Activated naive CD4-positive, alpha-beta T cell treated with anti-CD3 and anti-CD28 coated beads, Interleukin-2, amount 50 U/mL, for 24 hours (primary cell): ENCODE results near the gene PTPRU.

Experiments
- H3K27ac Mint-ChIP-seq: one replicate; pipeline ENCODE4 v1.8.0; 2021; ENCODE audit warnings: mild to moderate bottlenecking, mixed read lengths
- H3K27me3 Mint-ChIP-seq: one replicate; pipeline ENCODE4 v1.8.0; 2021; ENCODE audit warnings: mixed read lengths
- H3K36me3 Mint-ChIP-seq: one replicate; pipeline ENCODE4 v1.8.0; 2021; ENCODE audit warnings: mixed read lengths
- H3K4me1 Mint-ChIP-seq: one replicate; pipeline ENCODE4 v1.8.0; 2021; ENCODE audit warnings: mixed read lengths
- H3K4me3 Mint-ChIP-seq: one replicate; pipeline ENCODE4 v1.8.0; 2021; ENCODE audit warnings: mild to moderate bottlenecking, mixed read lengths
- H3K9me3 Mint-ChIP-seq: one replicate; pipeline ENCODE4 v1.8.0; 2021; ENCODE audit warnings: mixed read lengths

Gene PTPRU

DNA sequence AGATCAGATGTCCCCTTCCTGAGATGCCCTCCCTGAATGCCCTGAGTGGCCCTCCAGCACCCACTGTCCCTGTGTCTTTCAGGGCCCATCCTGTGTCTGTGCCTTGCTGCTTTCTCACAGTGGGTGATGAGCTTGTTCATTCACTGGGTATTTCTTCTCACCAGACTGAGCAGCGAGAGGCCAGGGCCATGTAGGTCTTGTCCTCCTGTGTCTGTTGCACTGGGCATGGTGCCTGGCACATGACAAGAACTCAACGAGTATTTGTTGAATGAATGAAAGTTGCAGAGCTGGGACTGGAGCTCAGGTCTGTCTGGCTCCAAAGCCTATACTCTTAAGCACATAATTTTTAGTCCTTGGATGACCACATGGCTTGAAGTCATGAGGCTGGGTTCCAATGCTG is 93.8 kb downstream of the PTPRU start:
- Mint-ChIP-seq H3K4me1 (no peaks in the 10 kb centered on the region), H3K36me3 (no peaks in the 10 kb centered on the region), H3K9me3 (no peaks in the 10 kb centered on the region), H3K27me3 (peaks cover 10% of the 10 kb centered on the region), H3K27ac (no peak overlapping the region), H3K4me3 (no peak overlapping the region)

DNA sequence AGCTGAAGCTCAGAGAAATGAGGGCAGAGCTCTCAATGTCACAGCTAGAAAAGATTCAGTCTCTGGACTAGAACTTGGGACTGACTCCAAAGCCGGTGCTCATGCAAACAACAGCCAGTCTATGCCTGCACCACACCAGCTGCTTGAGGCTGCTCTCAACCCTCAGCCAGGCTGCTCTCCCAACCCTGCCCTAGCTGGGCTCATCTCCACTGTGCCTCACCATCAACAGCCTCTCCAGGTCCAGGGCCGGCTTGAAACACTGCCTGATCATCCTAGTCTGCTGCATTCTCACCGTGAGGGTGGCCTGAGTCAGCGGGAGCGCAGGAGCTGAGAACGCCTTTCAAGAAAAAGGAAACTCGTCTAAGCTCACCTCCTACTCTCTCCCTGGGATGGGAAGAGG is 94.5 kb downstream of the PTPRU start:
- Mint-ChIP-seq H3K36me3 (no peaks in the 10 kb centered on the region), H3K4me1 (no peaks in the 10 kb centered on the region), H3K4me3 (no peak overlapping the region), H3K27me3 (peaks cover 10% of the 10 kb centered on the region), H3K27ac (no peak overlapping the region), H3K9me3 (no peaks in the 10 kb centered on the region)

DNA sequence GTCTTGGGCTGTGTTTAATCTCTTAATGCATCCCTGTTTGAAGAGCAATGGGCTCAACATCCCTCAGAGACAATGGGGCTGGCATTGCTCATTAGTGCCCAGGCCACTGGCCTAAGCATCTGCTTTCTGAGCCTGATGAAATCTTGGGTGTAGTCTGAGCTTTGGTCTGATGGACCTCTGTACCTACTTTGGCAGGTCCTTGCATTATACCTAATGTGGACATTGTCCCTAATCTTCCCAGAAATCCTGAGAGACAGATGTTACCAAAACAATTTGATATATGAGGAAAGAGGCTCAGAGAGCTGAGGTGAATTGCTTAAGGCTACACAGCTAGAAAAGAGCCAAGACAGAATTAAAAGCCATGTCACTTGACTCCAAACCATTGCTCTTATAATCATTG is 95.0 kb downstream of the PTPRU start:
- Mint-ChIP-seq H3K36me3 (no peaks in the 10 kb centered on the region), H3K27ac (no peak overlapping the region), H3K9me3 (no peaks in the 10 kb centered on the region), H3K4me3 (no peak overlapping the region), H3K27me3 (peaks cover 10% of the 10 kb centered on the region), H3K4me1 (no peaks in the 10 kb centered on the region)

DNA sequence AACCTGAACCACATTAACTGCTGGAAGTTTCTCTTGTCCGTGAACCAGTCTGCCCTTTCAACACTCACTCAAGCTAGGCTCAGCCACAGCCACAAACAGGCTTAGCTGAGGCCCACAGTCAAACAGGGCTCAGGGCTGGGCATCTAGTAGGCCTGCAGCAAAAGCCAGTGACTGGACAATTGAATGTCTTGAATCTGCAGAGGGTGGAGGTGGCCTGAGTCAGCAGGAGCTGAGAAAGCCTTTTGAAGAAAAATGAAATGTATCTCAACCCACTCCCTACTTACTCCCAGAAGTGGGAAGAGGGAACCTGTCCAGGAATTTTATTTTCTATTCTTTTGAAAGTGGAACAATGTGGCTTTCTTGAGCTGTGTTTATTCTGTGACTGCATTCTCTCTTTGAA is 95.4 kb downstream of the PTPRU start:
- no peaks in the 10 kb centered on the region for H3K36me3 Mint-ChIP-seq
- no peak overlapping the region for H3K27ac Mint-ChIP-seq
- H3K9me3 Mint-ChIP-seq, result no peaks in the 10 kb centered on the region
- no peak overlapping the region for H3K4me3 Mint-ChIP-seq
- peaks cover 11% of the 10 kb centered on the region for H3K27me3 Mint-ChIP-seq
- H3K4me1 Mint-ChIP-seq, result no peaks in the 10 kb centered on the region

DNA sequence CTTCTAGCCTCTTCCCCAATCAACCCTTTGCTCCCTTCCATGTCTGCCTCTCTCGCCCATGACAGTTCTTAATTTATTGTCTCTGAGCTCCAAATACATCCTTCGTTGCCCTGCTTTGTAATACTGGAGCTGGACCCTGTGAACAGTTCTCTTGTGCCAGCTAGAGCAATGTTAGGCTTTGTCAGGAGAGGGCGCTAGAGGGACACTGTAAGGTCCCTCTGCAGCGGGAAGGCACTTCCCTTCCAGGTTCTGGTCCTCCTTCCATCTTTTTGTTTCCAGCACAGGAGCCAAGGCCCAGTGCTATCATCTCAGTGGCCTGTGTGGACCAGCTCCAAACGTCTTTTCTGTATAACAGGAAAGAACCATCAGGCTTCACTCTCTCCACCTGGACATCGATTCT is 95.9 kb downstream of the PTPRU start:
- no peaks in the 10 kb centered on the region for H3K36me3 Mint-ChIP-seq
- H3K9me3 Mint-ChIP-seq, result no peaks in the 10 kb centered on the region

DNA sequence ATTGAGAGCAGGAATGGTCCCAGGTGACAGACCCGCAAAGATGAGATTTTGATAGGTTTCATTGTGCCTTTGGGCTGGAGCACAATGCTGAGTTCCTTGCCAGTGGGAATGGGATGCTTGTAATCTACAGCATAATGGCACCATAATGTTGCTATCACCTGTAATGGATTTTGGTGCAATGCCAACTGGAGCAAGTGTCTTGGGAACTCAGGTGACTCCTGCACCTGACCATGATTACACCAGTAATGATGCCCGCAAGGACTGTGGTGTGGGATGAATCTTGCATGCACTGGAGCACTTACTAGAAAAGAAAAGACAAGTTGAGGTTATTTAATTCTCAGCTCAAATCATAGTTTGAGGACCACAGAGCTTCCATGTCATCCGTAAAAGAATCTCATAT is 96.7 kb downstream of the PTPRU start:
- no peak overlapping the region for H3K27ac Mint-ChIP-seq
- H3K4me1 Mint-ChIP-seq, result no peaks in the 10 kb centered on the region
- no peaks in the 10 kb centered on the region for H3K9me3 Mint-ChIP-seq
- no peak overlapping the region for H3K4me3 Mint-ChIP-seq
- peaks cover 16% of the 10 kb centered on the region for H3K27me3 Mint-ChIP-seq
- H3K36me3 Mint-ChIP-seq, result no peaks in the 10 kb centered on the region

More for the DNA sequence above, 95.9 kb downstream of the PTPRU start:
- Mint-ChIP-seq H3K27ac (no peak overlapping the region), H3K27me3 (peaks cover 12% of the 10 kb centered on the region), H3K4me1 (no peaks in the 10 kb centered on the region), H3K4me3 (no peak overlapping the region)

DNA sequence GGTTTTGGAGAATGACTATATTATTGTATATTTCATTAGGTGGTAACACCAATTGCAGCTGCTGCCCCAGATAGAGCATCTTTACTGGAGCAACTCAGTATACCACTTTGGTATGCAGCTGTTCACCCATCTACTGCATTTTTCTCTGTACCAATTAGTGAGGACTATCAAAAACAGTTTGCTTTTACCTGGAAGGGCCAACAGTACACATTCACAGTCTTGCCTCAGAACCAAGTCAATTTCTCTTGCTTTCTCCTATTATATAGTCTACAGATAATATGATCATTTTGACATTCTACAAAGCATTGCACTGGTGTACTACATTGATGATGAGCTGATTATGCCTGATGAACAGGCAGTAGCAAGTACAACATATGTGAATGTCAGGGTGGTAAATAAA is 99.3 kb downstream of the PTPRU start:
- no peaks in the 10 kb centered on the region for H3K36me3 Mint-ChIP-seq
- H3K4me3 Mint-ChIP-seq, result no peak overlapping the region
- no peaks in the 10 kb centered on the region for H3K9me3 Mint-ChIP-seq
- H3K4me1 Mint-ChIP-seq, result no peaks in the 10 kb centered on the region
- no peak overlapping the region for H3K27ac Mint-ChIP-seq
- peaks cover 21% of the 10 kb centered on the region for H3K27me3 Mint-ChIP-seq

DNA sequence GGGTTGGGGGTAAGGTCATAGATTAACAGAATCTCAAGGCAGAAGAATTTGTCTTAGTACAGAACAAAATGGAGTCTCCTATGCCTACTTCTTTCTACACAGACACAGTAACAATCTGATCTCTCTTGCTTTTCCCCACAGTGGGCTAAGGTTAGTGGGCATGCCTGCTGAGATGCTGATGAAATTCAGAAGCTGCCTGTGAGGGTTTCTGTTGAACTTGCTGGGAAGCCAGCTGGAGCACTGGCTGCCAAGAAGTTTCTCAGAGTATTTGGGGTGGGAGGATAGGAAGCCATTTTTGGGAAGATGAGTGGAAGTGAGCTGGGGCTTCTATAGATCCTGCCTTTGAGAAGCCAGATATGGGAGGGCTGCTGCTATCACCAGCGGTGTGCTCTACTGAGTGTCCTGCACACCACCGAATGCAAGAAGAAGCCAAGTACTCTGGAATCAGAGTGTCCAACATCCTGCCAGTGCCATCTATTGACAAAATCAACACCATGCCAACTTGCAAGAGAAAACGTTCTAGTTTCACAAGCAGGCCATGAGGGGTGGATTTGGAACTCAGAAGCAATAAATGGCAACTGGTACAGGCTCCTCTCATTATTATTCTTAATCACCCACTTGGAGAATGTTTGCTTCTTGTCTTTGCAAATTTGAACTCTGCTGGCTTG is 102.7 kb downstream of the PTPRU start:
- Mint-ChIP-seq H3K27me3 (peaks cover 21% of the 10 kb centered on the region), H3K27ac (no peak overlapping the region), H3K4me1 (no peaks in the 10 kb centered on the region), H3K4me3 (no peak overlapping the region), H3K36me3 (no peaks in the 10 kb centered on the region), H3K9me3 (no peaks in the 10 kb centered on the region)

DNA sequence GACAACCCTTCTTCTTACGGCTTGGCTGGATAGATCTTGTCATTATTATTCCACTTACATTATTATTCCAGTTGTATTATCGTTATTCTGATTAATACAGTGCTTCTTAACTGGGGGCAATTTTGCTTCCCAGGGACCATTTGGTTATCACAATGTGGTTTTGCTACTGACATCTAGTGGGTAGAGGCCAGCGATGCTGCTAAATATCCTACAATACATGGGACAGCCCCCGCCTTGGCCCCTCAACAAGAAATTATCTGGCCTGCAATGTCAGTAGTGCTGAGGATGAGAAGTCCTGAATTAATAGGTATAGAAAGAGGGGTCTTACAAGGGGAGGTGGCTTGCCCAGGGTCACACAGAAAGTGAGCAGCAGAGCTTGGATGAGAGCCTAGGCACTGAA is 105.6 kb downstream of the PTPRU start:
- Mint-ChIP-seq H3K4me3 (no peak overlapping the region), H3K4me1 (no peaks in the 10 kb centered on the region), H3K27me3 (peaks cover 25% of the 10 kb centered on the region), H3K9me3 (no peaks in the 10 kb centered on the region), H3K36me3 (no peaks in the 10 kb centered on the region), H3K27ac (no peak overlapping the region)

DNA sequence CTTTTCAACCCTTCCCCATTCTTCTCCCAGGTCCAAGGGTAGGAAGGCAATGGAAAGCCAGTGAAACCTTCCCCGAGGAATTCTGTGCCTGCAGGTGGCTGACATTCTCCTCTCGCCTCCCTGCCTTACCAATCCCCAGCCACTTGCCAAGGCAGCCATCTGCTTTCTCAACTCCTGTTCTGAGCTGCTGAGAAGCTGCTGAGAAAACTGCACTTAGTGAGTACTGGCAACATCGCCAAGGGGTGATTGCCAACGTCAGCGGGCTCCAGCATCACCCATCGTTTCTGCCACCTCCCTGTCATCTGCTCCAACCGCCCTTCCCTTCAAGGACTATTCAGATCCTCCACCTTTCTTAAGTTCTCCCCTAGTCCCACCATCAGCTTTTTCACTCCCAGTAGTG is 106.0 kb downstream of the PTPRU start:
- H3K4me1 Mint-ChIP-seq, result no peaks in the 10 kb centered on the region
- peaks cover 25% of the 10 kb centered on the region for H3K27me3 Mint-ChIP-seq
- H3K9me3 Mint-ChIP-seq, result no peaks in the 10 kb centered on the region
- H3K4me3 Mint-ChIP-seq, result no peak overlapping the region
- no peaks in the 10 kb centered on the region for H3K36me3 Mint-ChIP-seq
- no peak overlapping the region for H3K27ac Mint-ChIP-seq

DNA sequence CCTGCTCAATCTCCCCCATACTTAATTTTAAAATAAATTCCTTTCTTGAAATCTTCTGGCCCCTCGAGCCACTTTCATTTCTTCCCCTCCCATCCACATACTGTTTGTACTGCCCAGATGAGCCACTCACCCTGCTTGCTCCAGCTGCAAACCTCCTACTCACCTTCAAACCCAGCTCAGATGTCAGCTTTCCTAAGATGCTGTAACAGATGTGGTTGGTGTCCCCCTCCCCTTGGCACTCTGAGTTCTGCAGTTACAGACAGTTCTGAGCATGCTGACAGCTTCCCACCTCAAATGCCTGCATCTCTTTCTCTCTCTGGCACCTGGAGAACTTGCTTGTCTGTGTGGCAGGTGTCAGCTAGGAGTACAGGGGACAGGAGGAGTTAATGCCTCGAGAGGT is 106.7 kb downstream of the PTPRU start:
- H3K36me3 Mint-ChIP-seq, result no peaks in the 10 kb centered on the region
- no peak overlapping the region for H3K27ac Mint-ChIP-seq
- H3K27me3 Mint-ChIP-seq, result peaks cover 21% of the 10 kb centered on the region
- H3K4me3 Mint-ChIP-seq, result no peak overlapping the region
- H3K9me3 Mint-ChIP-seq, result no peaks in the 10 kb centered on the region
- H3K4me1 Mint-ChIP-seq, result no peaks in the 10 kb centered on the region

DNA sequence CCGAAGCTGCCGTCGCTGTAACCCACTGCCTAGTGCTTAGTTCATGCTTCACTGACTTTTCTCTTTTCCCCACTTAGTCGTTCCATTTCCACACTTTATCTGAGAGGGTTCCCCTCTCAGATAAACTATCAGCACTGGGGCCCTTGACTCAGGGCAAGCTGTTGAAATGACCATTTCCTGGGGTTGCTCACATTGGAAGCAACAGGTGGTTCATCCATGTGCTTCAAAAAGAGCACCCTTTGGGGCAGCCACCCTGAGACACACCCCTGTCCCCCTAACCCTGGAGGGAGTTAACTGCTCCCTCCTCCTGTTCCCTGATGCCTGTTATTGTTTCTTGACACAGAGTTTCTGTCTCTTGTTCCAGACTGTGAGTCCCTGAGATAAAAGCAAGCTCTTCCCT is 107.2 kb downstream of the PTPRU start:
- H3K36me3 Mint-ChIP-seq, result no peaks in the 10 kb centered on the region

DNA sequence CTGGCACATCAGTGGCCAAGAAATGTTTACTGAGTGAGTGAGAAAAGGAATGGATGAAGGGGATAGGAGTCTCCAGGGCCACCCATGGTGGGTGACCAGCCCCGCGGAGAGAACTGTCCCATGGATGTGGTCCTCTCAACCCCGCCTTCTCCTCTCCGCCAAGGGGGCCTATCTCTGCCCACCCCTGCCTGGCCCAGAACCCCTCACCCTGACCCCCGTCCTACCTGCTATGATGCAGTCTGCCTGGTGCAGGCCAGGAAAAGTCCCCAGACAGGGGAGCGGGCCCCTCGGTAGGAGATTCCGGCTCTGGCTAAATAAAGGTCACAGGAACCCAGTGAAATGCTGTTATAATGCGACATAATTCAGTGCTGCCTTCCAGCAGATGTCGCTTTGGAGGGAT is 107.6 kb downstream of the PTPRU start:
- H3K27ac Mint-ChIP-seq, result no peak overlapping the region
- H3K4me1 Mint-ChIP-seq, result no peaks in the 10 kb centered on the region
- H3K9me3 Mint-ChIP-seq, result no peaks in the 10 kb centered on the region
- peaks cover 21% of the 10 kb centered on the region for H3K27me3 Mint-ChIP-seq
- no peaks in the 10 kb centered on the region for H3K36me3 Mint-ChIP-seq
- H3K4me3 Mint-ChIP-seq, result no peak overlapping the region

More for the DNA sequence above, 107.2 kb downstream of the PTPRU start:
- Mint-ChIP-seq H3K27ac (no peak overlapping the region), H3K4me3 (no peak overlapping the region), H3K9me3 (no peaks in the 10 kb centered on the region), H3K27me3 (peaks cover 21% of the 10 kb centered on the region), H3K4me1 (no peaks in the 10 kb centered on the region)

DNA sequence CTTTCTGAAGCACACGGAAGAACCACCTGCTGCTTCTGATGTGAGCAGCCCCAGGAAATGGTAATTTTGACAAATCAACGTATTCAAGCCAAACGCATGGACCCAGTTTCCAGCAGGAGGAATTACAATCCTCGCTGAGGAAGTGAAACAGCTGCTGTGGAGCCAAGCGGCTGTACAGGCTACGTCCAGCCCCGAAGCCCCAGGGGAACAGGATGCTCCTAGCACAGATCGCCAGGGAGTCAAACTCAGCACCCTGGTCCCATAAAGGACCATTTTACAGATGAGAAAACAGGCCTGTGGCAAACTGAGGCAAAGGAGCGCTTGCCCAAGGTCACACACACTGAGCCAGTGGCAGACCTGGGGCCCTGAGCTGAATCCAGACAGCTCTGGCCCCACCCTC is 108.0 kb downstream of the PTPRU start:
- Mint-ChIP-seq H3K4me1 (no peaks in the 10 kb centered on the region), H3K27me3 (peaks cover 20% of the 10 kb centered on the region), H3K4me3 (no peak overlapping the region), H3K9me3 (no peaks in the 10 kb centered on the region), H3K36me3 (no peaks in the 10 kb centered on the region), H3K27ac (no peak overlapping the region)

DNA sequence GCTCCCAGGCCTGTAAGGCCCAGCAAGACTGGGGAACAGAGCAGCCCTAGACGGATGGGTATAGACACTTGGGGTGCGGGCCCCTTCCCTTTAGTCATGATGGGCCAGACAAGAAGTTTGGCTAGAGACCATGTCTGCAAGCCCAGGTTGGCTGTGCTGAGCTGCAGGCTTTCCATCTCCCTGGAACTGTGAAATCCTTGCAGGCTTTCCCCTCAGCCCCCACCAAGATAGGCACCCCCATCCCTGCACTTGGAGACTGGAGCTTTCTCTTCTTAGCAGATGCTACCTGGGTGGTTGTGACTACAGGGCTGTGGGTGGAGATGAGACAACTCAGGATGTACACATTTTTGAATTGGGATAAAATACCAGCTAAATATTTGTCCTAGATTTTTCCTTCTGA is 110.3 kb downstream of the PTPRU start:
- no peaks in the 10 kb centered on the region for H3K9me3 Mint-ChIP-seq
- H3K36me3 Mint-ChIP-seq, result no peaks in the 10 kb centered on the region
- no peak overlapping the region for H3K27ac Mint-ChIP-seq
- H3K27me3 Mint-ChIP-seq, result peaks cover 12% of the 10 kb centered on the region
- H3K4me3 Mint-ChIP-seq, result no peak overlapping the region
- H3K4me1 Mint-ChIP-seq, result no peaks in the 10 kb centered on the region

DNA sequence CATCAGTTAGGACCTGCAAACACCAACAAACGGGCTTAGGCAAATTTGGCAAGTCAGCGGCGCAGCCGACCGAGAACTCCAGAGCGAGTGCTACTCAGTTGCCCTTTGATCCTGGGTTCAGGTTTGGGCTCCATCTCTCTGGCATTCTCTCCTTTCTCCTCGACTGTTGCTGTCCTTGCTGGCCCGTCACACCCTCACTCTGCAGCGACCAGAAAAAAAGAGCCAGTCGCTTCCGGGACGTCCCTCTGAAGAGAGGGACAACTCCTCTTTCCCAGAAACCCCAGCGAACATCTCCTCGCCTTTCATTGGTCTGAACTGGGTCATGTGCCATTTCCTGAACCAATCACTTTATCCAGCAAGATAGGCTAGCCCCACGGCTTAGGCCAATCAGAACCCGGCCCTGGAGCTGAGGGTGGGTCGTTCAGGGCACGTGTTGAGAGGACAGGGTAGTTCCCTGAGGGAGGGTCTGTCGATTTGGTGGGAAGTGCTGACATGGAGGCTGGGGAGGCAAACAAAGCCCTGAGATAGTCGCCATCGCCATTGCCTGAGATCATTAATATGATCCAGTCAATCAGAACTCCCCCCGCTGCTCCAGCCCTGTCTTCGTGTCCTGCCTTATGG is 113.7 kb downstream of the PTPRU start:
- Mint-ChIP-seq H3K4me3 (no peak overlapping the region), H3K4me1 (no peaks in the 10 kb centered on the region), H3K27me3 (peaks cover 13% of the 10 kb centered on the region), H3K36me3 (no peaks in the 10 kb centered on the region), H3K27ac (no peak overlapping the region), H3K9me3 (no peaks in the 10 kb centered on the region)
